ENCODE results near the gene ATP2B3. TPM values are rescaled to one million over a fixed set of nuclear protein-coding genes. Genes with fewer than 3 reads are reported as not detected.

The ATP2B3 gene
- total and polyA plus RNA-seq, 9 of the 15 experiments (the other 6 are each of a cell fraction or from before 2014, with no cell fraction given) = 0.04 TPM; not detected in 8

DNA sequence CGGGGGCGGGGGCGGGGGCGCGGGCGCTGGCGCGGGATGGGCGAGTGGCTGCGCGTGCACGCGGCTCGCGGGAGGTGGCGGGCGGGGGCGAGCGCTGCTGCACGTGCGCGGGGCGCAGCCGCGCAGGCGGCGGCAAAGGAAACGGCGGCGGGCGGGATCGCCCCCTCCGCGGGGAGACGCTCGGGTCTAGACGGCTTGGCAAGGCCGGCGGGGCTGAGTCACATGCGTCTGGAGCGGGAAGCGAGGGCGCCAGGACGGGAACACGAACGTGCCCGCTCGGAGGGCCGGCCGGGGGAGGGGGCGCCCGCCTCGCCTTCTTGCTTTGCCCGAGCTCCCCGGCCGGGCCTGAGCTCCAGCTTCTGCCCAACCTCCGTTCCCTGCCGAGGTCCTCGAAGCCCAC lies 42.7 kb upstream of the ATP2B3 start (continued):
- TF ChIP-seq FOS (IDR thresholded peaks at IDR 0.05; ENCODE audit: extremely low read depth, insufficient read length) = no peak
- peak; percentile 93 for TF ChIP-seq L3MBTL2 (IDR thresholded peaks at IDR 0.05)
- no peak for TF ChIP-seq CBX1 (IDR thresholded peaks at IDR 0.05; ENCODE audit: low read depth)
- TF ChIP-seq, protein P1, sequence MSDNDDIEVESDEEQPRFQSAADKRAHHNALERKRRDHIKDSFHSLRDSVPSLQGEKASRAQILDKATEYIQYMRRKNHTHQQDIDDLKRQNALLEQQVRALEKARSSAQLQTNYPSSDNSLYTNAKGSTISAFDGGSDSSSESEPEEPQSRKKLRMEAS (CRISPR knock-in tag; IDR thresholded peaks at IDR 0.05) = peak; percentile 72
- TF ChIP-seq, protein P2, sequence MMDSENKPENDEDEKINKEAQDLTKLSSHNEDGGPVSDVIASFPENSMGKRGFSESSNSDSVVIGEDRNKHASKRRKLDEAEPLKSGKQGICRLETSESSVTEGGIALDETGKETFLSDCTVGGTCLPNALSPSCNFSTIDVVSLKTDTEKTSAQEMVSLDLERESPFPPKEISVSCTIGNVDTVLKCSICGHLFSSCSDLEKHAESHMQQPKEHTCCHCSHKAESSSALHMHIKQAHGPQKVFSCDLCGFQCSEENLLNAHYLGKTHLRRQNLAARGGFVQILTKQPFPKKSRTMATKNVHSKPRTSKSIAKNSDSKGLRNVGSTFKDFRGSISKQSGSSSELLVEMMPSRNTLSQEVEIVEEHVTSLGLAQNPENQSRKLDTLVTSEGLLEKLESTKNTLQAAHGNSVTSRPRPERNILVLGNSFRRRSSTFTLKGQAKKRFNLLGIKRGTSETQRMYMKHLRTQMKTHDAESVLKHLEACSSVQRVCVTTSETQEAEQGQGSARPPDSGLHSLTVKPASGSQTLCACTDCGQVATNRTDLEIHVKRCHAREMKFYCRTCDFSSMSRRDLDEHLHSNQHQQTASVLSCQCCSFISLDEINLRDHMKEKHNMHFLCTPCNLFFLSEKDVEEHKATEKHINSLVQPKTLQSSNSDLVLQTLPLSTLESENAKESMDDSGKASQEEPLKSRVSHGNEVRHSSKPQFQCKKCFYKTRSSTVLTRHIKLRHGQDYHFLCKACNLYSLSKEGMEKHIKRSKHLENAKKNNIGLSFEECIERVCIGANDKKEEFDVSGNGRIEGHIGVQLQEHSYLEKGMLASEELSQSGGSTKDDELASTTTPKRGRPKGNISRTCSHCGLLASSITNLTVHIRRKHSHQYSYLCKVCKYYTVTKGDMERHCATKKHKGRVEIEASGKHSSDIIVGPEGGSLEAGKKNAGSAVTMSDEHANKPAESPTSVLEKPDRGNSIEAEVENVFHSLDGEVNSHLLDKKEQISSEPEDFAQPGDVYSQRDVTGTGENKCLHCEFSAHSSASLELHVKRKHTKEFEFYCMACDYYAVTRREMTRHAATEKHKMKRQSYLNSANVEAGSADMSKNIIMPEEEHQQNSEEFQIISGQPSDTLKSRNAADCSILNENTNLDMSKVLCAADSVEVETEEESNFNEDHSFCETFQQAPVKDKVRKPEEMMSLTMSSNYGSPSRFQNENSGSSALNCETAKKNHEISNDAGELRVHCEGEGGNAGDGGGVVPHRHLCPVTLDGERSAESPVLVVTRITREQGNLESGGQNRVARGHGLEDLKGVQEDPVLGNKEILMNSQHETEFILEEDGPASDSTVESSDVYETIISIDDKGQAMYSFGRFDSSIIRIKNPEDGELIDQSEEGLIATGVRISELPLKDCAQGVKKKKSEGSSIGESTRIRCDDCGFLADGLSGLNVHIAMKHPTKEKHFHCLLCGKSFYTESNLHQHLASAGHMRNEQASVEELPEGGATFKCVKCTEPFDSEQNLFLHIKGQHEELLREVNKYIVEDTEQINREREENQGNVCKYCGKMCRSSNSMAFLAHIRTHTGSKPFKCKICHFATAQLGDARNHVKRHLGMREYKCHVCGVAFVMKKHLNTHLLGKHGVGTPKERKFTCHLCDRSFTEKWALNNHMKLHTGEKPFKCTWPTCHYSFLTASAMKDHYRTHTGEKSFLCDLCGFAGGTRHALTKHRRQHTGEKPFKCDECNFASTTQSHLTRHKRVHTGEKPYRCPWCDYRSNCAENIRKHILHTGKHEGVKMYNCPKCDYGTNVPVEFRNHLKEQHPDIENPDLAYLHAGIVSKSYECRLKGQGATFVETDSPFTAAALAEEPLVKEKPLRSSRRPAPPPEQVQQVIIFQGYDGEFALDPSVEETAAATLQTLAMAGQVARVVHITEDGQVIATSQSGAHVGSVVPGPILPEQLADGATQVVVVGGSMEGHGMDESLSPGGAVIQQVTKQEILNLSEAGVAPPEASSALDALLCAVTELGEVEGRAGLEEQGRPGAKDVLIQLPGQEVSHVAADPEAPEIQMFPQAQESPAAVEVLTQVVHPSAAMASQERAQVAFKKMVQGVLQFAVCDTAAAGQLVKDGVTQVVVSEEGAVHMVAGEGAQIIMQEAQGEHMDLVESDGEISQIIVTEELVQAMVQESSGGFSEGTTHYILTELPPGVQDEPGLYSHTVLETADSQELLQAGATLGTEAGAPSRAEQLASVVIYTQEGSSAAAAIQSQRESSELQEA (IDR thresholded peaks at IDR 0.05; ENCODE audit: low read depth) = no peak
- TF ChIP-seq, protein P3, sequence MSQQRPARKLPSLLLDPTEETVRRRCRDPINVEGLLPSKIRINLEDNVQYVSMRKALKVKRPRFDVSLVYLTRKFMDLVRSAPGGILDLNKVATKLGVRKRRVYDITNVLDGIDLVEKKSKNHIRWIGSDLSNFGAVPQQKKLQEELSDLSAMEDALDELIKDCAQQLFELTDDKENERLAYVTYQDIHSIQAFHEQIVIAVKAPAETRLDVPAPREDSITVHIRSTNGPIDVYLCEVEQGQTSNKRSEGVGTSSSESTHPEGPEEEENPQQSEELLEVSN (IDR thresholded peaks at IDR 0.05; ENCODE audit: borderline replicate concordance in 1 of 2, extremely low read depth in 1 of 2, insufficient read depth in 1 of 2, insufficient read length in 1 of 2, low read depth in 1 of 2, low read length in 1 of 2, poor library complexity in 1 of 2, severe bottlenecking in 1 of 2) = peak; percentile 73 to 96
- TF ChIP-seq, protein P4, sequence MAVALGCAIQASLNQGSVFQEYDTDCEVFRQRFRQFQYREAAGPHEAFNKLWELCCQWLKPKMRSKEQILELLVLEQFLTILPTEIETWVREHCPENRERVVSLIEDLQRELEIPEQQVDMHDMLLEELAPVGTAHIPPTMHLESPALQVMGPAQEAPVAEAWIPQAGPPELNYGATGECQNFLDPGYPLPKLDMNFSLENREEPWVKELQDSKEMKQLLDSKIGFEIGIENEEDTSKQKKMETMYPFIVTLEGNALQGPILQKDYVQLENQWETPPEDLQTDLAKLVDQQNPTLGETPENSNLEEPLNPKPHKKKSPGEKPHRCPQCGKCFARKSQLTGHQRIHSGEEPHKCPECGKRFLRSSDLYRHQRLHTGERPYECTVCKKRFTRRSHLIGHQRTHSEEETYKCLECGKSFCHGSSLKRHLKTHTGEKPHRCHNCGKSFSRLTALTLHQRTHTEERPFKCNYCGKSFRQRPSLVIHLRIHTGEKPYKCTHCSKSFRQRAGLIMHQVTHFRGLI (CRISPR knock-in tag; IDR thresholded peaks at IDR 0.05) = no peak

All from K562 (cell line).